HFF-Myc (cell line): ENCODE measurements around the gene TSPAN4.

ENCODE experiments used
- DNase-seq: peaks from one replicate; pipeline ENCODE4 v3.0.0-alpha.2; 2011; ENCODE audit warnings: low read depth; ENCODE audit errors: extremely low read depth
- H3K4me3 ChIP-seq: replicated peaks from 2 replicates; pipeline ENCODE4 v1.5.1; 2011; ENCODE audit warnings: low read depth, mild to moderate bottlenecking, control low read depth, low read length
- TF ChIP-seq, protein P1 (sequence below): IDR thresholded peaks from 2 replicates; pipeline ENCODE4 v1.5.1; 2012; ENCODE audit warnings: mild to moderate bottlenecking, low read depth, low read length, control low read depth; ENCODE audit errors: missing control alignments

TSPAN4 gene

DNA sequence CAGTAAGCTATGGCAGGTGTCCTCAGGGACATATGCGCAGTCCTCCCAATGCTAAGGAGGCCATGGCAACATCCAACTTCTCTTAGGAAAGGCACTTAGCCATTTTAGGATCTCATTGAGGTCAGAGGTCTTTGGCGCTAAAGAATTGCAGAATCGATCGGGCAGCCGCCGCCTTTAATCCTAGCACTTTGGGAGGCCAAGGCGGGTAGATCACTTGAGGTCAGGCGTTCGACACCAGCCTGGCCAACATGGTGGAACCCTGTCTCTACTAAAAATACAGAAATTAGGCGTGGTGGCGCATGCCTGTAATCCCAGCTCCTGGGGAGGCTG lies 69.2 kb downstream of the TSPAN4 start:
- no peak for DNase-seq
- TF ChIP-seq, protein P1, sequence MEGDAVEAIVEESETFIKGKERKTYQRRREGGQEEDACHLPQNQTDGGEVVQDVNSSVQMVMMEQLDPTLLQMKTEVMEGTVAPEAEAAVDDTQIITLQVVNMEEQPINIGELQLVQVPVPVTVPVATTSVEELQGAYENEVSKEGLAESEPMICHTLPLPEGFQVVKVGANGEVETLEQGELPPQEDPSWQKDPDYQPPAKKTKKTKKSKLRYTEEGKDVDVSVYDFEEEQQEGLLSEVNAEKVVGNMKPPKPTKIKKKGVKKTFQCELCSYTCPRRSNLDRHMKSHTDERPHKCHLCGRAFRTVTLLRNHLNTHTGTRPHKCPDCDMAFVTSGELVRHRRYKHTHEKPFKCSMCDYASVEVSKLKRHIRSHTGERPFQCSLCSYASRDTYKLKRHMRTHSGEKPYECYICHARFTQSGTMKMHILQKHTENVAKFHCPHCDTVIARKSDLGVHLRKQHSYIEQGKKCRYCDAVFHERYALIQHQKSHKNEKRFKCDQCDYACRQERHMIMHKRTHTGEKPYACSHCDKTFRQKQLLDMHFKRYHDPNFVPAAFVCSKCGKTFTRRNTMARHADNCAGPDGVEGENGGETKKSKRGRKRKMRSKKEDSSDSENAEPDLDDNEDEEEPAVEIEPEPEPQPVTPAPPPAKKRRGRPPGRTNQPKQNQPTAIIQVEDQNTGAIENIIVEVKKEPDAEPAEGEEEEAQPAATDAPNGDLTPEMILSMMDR = no peak

DNA sequence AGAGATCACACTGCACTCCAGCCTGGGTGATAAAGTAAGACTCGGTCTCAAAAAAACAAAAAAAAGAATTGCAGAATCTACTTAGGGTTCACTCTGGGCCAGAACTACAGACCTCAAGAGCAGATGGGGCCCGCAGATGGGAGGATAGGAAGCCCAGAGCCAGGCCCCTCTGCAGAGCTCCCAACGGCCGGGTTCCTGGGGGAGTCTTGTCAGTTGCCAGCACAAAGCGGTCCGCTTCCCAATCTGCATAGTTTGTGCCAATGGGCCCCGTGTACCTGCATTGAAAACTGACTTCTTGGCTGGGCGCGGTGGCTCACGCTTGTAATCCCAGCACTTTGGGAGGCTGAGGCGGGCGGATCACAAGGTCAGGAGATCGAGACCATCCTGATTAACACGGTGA lies 69.6 kb downstream of the TSPAN4 start:
- H3K4me3 ChIP-seq = no peak overlapping the region
- DNase-seq = no peak
- TF ChIP-seq, protein P1 = no peak

More for the DNA sequence above, 69.2 kb downstream of the TSPAN4 start:
- peak overlapping the region; percentile 89 for H3K4me3 ChIP-seq

DNA sequence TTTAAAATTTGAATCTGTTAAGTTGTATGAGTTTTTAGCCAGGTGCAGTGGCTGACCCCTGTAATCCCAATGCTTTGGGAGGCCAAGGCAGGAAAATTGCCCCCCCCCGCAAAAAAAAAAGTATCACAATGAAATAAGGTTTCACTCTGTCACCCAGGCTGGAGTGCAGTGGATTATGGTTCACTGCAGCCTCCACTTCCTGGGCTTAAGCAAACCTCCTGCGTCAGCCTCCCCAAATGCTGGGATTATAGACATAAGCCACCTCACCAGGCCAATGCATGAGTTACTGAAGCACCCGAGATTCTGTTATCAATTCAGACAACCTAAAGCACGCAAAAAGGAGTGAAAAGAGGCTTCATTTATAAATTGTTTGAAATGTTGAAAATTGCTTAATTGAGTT lies 70.4 kb downstream of the TSPAN4 start:
- no peak for DNase-seq
- no peak overlapping the region for H3K4me3 ChIP-seq
- TF ChIP-seq, protein P1 = no peak

DNA sequence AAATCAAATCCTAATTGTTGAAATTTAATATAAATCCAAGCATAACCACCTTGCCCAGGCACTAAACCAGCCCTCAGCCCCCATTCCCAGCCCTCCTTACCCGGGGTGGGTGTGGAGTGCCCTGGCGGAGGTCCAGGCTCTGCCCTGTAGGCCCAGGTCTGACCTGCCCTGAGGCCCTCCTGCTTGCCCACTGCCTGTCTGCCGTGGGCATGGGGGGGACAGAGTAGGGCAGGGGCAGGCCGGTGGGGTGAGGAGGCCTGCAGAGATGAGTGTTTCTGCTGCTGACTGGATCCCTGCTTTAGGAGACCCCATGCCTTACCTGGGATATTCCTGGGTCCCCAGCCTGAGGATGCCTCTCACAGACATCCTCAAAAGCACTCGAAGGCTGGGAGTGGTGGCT lies 71.6 kb downstream of the TSPAN4 start:
- TF ChIP-seq, protein P1 = no peak
- no peak for DNase-seq
- no peak overlapping the region for H3K4me3 ChIP-seq

DNA sequence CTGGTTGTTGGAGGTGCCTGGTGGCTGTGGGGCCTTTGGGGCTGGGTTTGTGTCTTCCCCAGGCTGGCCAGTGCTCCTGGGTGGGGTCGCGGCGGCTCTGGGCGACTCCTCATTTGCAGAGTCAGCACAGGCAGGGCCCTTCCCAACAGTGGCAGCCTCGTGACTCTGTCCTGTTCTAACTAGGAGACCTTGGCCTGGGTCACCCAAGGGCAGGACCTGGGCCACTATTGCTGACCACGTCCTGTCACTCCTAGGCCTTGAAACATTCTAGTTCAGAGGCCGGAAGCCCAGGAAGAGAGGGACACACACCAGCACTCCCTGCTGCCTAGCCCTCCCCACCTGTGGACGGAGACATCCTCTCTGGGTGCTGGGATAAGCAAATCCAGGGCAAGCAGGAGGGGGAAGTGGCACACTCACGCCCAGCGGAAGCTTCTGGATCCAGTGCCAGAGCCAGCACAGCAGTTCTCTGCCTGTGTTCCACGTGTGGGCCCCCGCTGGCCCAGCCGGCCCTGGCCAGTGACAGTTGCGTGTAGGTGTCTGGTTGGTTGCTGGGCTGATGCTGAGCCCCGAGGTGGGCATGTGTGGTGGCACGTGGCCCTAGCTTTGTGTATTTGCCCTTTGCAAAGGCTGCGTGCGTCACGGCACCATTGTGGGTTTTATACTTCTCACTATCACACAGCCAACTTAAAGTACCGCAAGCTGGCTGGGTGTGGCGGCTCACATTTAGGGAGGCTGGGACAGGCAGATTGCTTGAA lies 72.3 kb downstream of the TSPAN4 start:
- no peak overlapping the region for H3K4me3 ChIP-seq
- TF ChIP-seq, protein P1 = no peak
- DNase-seq = no peak
